H9 (cell line): ENCODE measurements around the gene DNER. TPM values are rescaled to one million over a fixed set of nuclear protein-coding genes. Genes with fewer than 3 reads are reported as not detected.
A peak's percentile ranks its signal among the peaks of the same experiment; 100 is the strongest.

Experiments
- DNase-seq: peaks from one replicate; pipeline ENCODE4 v3.0.0-alpha.2; 2017
- H2AFZ ChIP-seq: one replicate; pipeline ENCODE4 v1.6.1; 2013; ENCODE audit warnings: mild to moderate bottlenecking, low read length, control low read depth, moderate library complexity
- H2AK5ac ChIP-seq: 2 replicates; pipeline ENCODE4 v1.6.1; 2013; ENCODE audit warnings: low read length, control low read depth, mixed read lengths; ENCODE audit not compliant: insufficient read length
- H2BK120ac ChIP-seq: one replicate; pipeline ENCODE4 v1.6.1; 2013; ENCODE audit warnings: low read depth, mild to moderate bottlenecking, low read length, control low read depth, inconsistent platforms; ENCODE audit not compliant: poor library complexity, severe bottlenecking
- H2BK12ac ChIP-seq: 2 replicates; pipeline ENCODE4 v1.6.1; 2013; ENCODE audit warnings: low read length, control low read depth, mixed read lengths, low read depth; ENCODE audit not compliant: insufficient read length
- H2BK15ac ChIP-seq: 2 replicates; pipeline ENCODE4 v1.6.1; 2013; ENCODE audit warnings: low read depth, low read length, control low read depth
- H2BK20ac ChIP-seq: one replicate; pipeline ENCODE4 v1.6.1; 2013; ENCODE audit warnings: low read depth, mild to moderate bottlenecking, low read length, control low read depth, inconsistent platforms; ENCODE audit not compliant: poor library complexity, severe bottlenecking
- H2BK5ac ChIP-seq: 2 replicates; pipeline ENCODE4 v1.6.1; 2013; ENCODE audit warnings: low read length, control low read depth, mixed read lengths; ENCODE audit not compliant: insufficient read length
- H3K14ac ChIP-seq: 2 replicates; pipeline ENCODE4 v1.6.1; 2013; ENCODE audit warnings: low read length, control low read depth; ENCODE audit not compliant: insufficient read depth
- H3K18ac ChIP-seq: 2 replicates; pipeline ENCODE4 v1.6.1; 2013; ENCODE audit warnings: low read depth, mild to moderate bottlenecking, mixed read lengths, low read length, control low read depth; ENCODE audit not compliant: insufficient read length
- H3K23ac ChIP-seq: 2 replicates; pipeline ENCODE4 v1.6.1; 2013; ENCODE audit warnings: low read length, control low read depth, mixed read lengths, low read depth; ENCODE audit not compliant: insufficient read length
- H3K23me2 ChIP-seq: 2 replicates; pipeline ENCODE4 v1.6.1; 2013; ENCODE audit warnings: low read depth, mild to moderate bottlenecking, mixed read lengths, low read length, control low read depth; ENCODE audit not compliant: insufficient read length, poor library complexity, severe bottlenecking
- H3K27ac ChIP-seq: 2 replicates; pipeline ENCODE4 v1.5.1; 2013; ENCODE audit warnings: low read length, control low read depth, mixed read lengths, low read depth; ENCODE audit not compliant: insufficient read length
- H3K27me3 ChIP-seq: 2 replicates; pipeline ENCODE4 v1.6.1; 2013; ENCODE audit warnings: low read length, control low read depth, inconsistent platforms; ENCODE audit not compliant: insufficient read depth
- H3K4ac ChIP-seq: 2 replicates; pipeline ENCODE4 v1.6.1; 2013; ENCODE audit warnings: low read depth, mild to moderate bottlenecking, control low read depth, inconsistent platforms, low read length, moderate library complexity
- H3K4me1 ChIP-seq: 2 replicates; pipeline ENCODE4 v1.6.1; 2013; ENCODE audit warnings: low read length, control low read depth, inconsistent platforms; ENCODE audit not compliant: insufficient read depth
- H3K4me2 ChIP-seq: 2 replicates; pipeline ENCODE4 v1.6.1; 2013; ENCODE audit warnings: low read length, control low read depth, mixed read lengths; ENCODE audit not compliant: insufficient read length, insufficient read depth
- H3K56ac ChIP-seq: 2 replicates; pipeline ENCODE4 v1.6.1; 2013; ENCODE audit warnings: low read depth, mild to moderate bottlenecking, mixed read lengths, low read length, control low read depth; ENCODE audit not compliant: insufficient read length
- H3K79me1 ChIP-seq: 2 replicates; pipeline ENCODE4 v1.6.1; 2013; ENCODE audit warnings: low read depth, mild to moderate bottlenecking, moderate library complexity, low read length, control low read depth, inconsistent platforms; ENCODE audit not compliant: insufficient read depth, poor library complexity, severe bottlenecking
- H3K79me2 ChIP-seq: 2 replicates; pipeline ENCODE4 v1.6.1; 2013; ENCODE audit warnings: low read length, control low read depth, inconsistent platforms; ENCODE audit not compliant: insufficient read depth
- H3K9ac ChIP-seq: 2 replicates; pipeline ENCODE4 v1.6.1; 2013; ENCODE audit warnings: low read length, control low read depth, mixed read lengths; ENCODE audit not compliant: insufficient read length; ENCODE audit errors: extremely low read depth
- H3K9me3 ChIP-seq: one replicate; pipeline ENCODE4 v1.6.1; 2013; ENCODE audit warnings: low read depth, low read length, inconsistent platforms; ENCODE audit not compliant: control insufficient read depth
- H3T11ph ChIP-seq: one replicate; pipeline ENCODE4 v1.6.1; 2013; ENCODE audit warnings: mild to moderate bottlenecking, low read length, control low read depth, inconsistent platforms
- H4K20me1 ChIP-seq: one replicate; pipeline ENCODE4 v1.6.1; 2013; ENCODE audit not compliant: control insufficient read depth, insufficient read length, insufficient read depth
- H4K5ac ChIP-seq: 2 replicates; pipeline ENCODE4 v1.6.1; 2013; ENCODE audit warnings: low read depth, mild to moderate bottlenecking, mixed read lengths, low read length, control low read depth; ENCODE audit not compliant: insufficient read length
- H4K8ac ChIP-seq: replicated peaks from 2 replicates; pipeline ENCODE4 v1.6.1; 2013; ENCODE audit warnings: low read length, control low read depth, mixed read lengths, low read depth; ENCODE audit not compliant: insufficient read length
- H4K91ac ChIP-seq: 2 replicates; pipeline ENCODE4 v1.6.1; 2013; ENCODE audit warnings: low read depth, mild to moderate bottlenecking, moderate library complexity, mixed read lengths, low read length, control low read depth; ENCODE audit not compliant: insufficient read length
- H3K27ac Mint-ChIP-seq, 3 experiments: 2 replicates in 2 of 3; 3 replicates in 1 of 3; pipeline ENCODE4 v1.8.0; 2020 to 2021; ENCODE audit warnings: mixed read lengths in 3 of 3, mild to moderate bottlenecking in 1 of 3, moderate library complexity in 1 of 3
- H3K27me3 Mint-ChIP-seq: 2 replicates; pipeline ENCODE4 v1.8.0; 2021; ENCODE audit warnings: low read depth, mild to moderate bottlenecking, moderate library complexity, mixed read lengths
- H3K36me3 Mint-ChIP-seq, 3 experiments: 2 replicates in 2 of 3; 3 replicates in 1 of 3; pipeline ENCODE4 v1.8.0; 2020 to 2021; ENCODE audit warnings: low read depth in 3 of 3, mixed read lengths in 3 of 3; ENCODE audit not compliant: insufficient read depth in 1 of 3
- H3K4me1 Mint-ChIP-seq, 2 experiments: 2 replicates each; pipeline ENCODE4 v1.8.0; 2020; ENCODE audit warnings: mixed read lengths in 2 of 2
- H3K4me3 Mint-ChIP-seq, 2 experiments: 2 replicates in 1 of 2; 3 replicates in 1 of 2; pipeline ENCODE4 v1.8.0; 2020 to 2021; ENCODE audit warnings: mild to moderate bottlenecking in 2 of 2, mixed read lengths in 2 of 2, moderate library complexity in 1 of 2
- H3K9me3 Mint-ChIP-seq, 2 experiments: 2 replicates in 1 of 2; 3 replicates in 1 of 2; pipeline ENCODE4 v1.8.0; 2020; ENCODE audit warnings: mild to moderate bottlenecking in 2 of 2, mixed read lengths in 2 of 2, moderate library complexity in 1 of 2
- CTCF ChIP-seq: fragments of 200-600 bp; sonication (generic); conservative IDR thresholded peaks from 3 replicates; pipeline ENCODE4 v1.8.0; 2021; ENCODE audit warnings: antibody characterized with exemption, mild to moderate bottlenecking
- WGBS: extraction: QIAGEN DNeasy Blood & Tissue Kit; methylation state at CpG from one replicate; pipeline ENCODE4 v1.1.7; 2013; ENCODE audit warnings: missing lambda C conversion rate, low lambda C conversion rate, mixed read lengths; ENCODE audit not compliant: insufficient read length; ENCODE audit errors: extremely low coverage; 5-methylcytosine and 5-hydroxymethylcytosine counted together
- total RNA-seq: library from RNA; stranded (reverse); gene quantifications from 2 replicates; pipeline ENCODE4 v1.2.1, GENCODE V29; 2021

DNER gene
- total RNA-seq, 1 experiment from 2014 or later: 1.0 TPM

- no peak overlapping the region for H2BK120ac ChIP-seq
- DNase-seq: no peak
- H3K4me1 ChIP-seq: peaks cover 8% of the 10 kb centered on the region; the same call in 1 of the 2 replicates
- no peak overlapping the region for H3K4ac ChIP-seq
- H2BK20ac ChIP-seq: no peak overlapping the region
- Mint-ChIP-seq H3K9me3 (peaks cover 0 to 4% of the 10 kb centered on the region in 2 experiments; a peak in 1 of 5 replicates), H3K36me3 (peaks cover 0 to 4% (median 3%) of the 10 kb centered on the region in 3 experiments; a peak in 2 of 7 replicates), H3K27ac (0 out of 7 replicates have a peak overlapping the region, but pooled peaks of 1 of the 3 experiments have one; percentile 6), H3K4me3 (peak overlapping the region in 1 of 2 experiments; percentile 20; a peak in 2 of 5 replicates), H3K4me1 (peaks cover 25 to 33% of the 10 kb centered on the region in 2 experiments), H3K27me3 (no peaks in the 10 kb centered on the region)
- no peak overlapping the region for H4K91ac ChIP-seq
- H2BK5ac ChIP-seq: no peak overlapping the region
- H3K56ac ChIP-seq: no peak overlapping the region
- H3K79me2 ChIP-seq: no peaks in the 10 kb centered on the region
- no peaks in the 10 kb centered on the region for H3K79me1 ChIP-seq
- H3K23me2 ChIP-seq: no peaks in the 10 kb centered on the region
- H3K27me3 ChIP-seq: no peaks in the 10 kb centered on the region
- H3K27ac ChIP-seq: no peak overlapping the region
- no peaks in the 10 kb centered on the region for H4K20me1 ChIP-seq
- TF ChIP-seq CTCF: no peak
- no peak overlapping the region for H3K23ac ChIP-seq
- WGBS: no CpG with 5 or more reads among the region's 6 CpGs
- H4K8ac ChIP-seq: no peak overlapping the region
- H4K5ac ChIP-seq: no peak overlapping the region
- no peak overlapping the region for H3K9ac ChIP-seq
- H3K9me3 ChIP-seq: no peaks in the 10 kb centered on the region
- no peak overlapping the region for H2AK5ac ChIP-seq
- no peak overlapping the region for H3K14ac ChIP-seq
- no peak overlapping the region for H2BK12ac ChIP-seq
- no peak overlapping the region for H3T11ph ChIP-seq
- H2AFZ ChIP-seq: no peak overlapping the region
- H3K4me2 ChIP-seq: no peak overlapping the region
- no peak overlapping the region for H3K18ac ChIP-seq
- H2BK15ac ChIP-seq: no peak overlapping the region
These were observed 304.1 kb downstream of the DNER start for GRCh38 chr2:229410264-229410663.
